ENCODE data around the gene SRGAP1.
"Not testable (repeated sequence)": the region's sequence is repeated elsewhere in the genome, so short reads cannot be mapped to it uniquely, and the experiment has no call there.

The SRGAP1 gene

GRCh38 chr12:64139021-64139420, 294.5 kb downstream of the SRGAP1 start:
- no peak for DNase-seq

- DNase-seq, result no peak
Measured at GRCh38 chr12:64142382-64142781, 297.9 kb downstream of the SRGAP1 start.

GRCh38 chr12:64142784-64143183, 298.3 kb downstream of the SRGAP1 start:
- DNase-seq, result no peak

GRCh38 chr12:64145226-64145625, 300.7 kb downstream of the SRGAP1 start:
- no peak for DNase-seq

- DNase-seq, result no peak
Measured at GRCh38 chr12:64147011-64147631, 302.6 kb downstream of the SRGAP1 start.

GRCh38 chr12:64147875-64148274, 303.4 kb downstream of the SRGAP1 start:
- no peak for DNase-seq

GRCh38 chr12:64154677-64155076, 310.2 kb downstream of the SRGAP1 start:
- no peak for DNase-seq

GRCh38 chr12:64157110-64157509, 312.6 kb downstream of the SRGAP1 start:
- DNase-seq, result no peak

GRCh38 chr12:64160021-64160710, 315.7 kb downstream of the SRGAP1 start:
- no peak for DNase-seq

GRCh38 chr12:64160711-64161060, 316.2 kb downstream of the SRGAP1 start:
- no peak for DNase-seq

- DNase-seq, result not testable (repeated sequence)
Measured at GRCh38 chr12:64166606-64167005, 322.1 kb downstream of the SRGAP1 start.

- not testable (repeated sequence) for DNase-seq
Measured at GRCh38 chr12:64167041-64167440, 322.5 kb downstream of the SRGAP1 start.

- no peak for DNase-seq
Measured at GRCh38 chr12:64170024-64170423, 325.5 kb downstream of the SRGAP1 start.

GRCh38 chr12:64170730-64171129, 326.2 kb downstream of the SRGAP1 start:
- no peak for DNase-seq

GRCh38 chr12:64171715-64172114, 327.2 kb downstream of the SRGAP1 start:
- no peak for DNase-seq

- no peak for DNase-seq
Measured at GRCh38 chr12:64172143-64172970, 327.9 kb downstream of the SRGAP1 start.

GRCh38 chr12:64173456-64173855, 329.0 kb downstream of the SRGAP1 start:
- DNase-seq, result no peak

GRCh38 chr12:64175254-64175945, 330.9 kb downstream of the SRGAP1 start:
- DNase-seq, result no peak

- no peak for DNase-seq
Measured at GRCh38 chr12:64177001-64177400, 332.5 kb downstream of the SRGAP1 start.

GRCh38 chr12:64178122-64178521, 333.6 kb downstream of the SRGAP1 start:
- no peak for DNase-seq

GRCh38 chr12:64180951-64181350, 336.5 kb downstream of the SRGAP1 start:
- DNase-seq, result no peak

GRCh38 chr12:64181430-64182291, 337.2 kb downstream of the SRGAP1 start:
- DNase-seq, result no peak

Data from activated T-cell treated with anti-CD3 and anti-CD28 coated beads for 4 hours (primary cell).